ENCODE results near the gene VMP1. TPM values are rescaled to one million over a fixed set of nuclear protein-coding genes. Genes with fewer than 3 reads are reported as not detected.

Gene VMP1
- total and polyA plus RNA-seq, 2 of the 4 experiments (the other 2 are of a cell fraction), result 89.8 to 197 TPM

GRCh38 chr17:59825533-59826322 lies 118.3 kb downstream of the VMP1 start:
- Histone ChIP-seq H3K9me1 (ENCODE audit: insufficient read depth, low read length) (peaks cover 4% of the 10 kb centered on the region), H3K14ac (replicated peaks; ENCODE audit: low read depth, low read length) (peak overlapping the region; percentile 54), H2BK120ac (ENCODE audit: low read depth, low read length) (peak overlapping the region; percentile 87), H3K56ac (ENCODE audit: extremely low read depth, insufficient read depth, low read length) (peak overlapping the region; percentile 67; the same call in 1 of the 2 replicates), H3K9ac (ENCODE audit: low read depth, low read length) (peak overlapping the region; percentile 19; the same call in 1 of the 2 replicates), H3K4me2 (ENCODE audit: low read depth, low read length) (peak overlapping the region; percentile 23; the same call in 1 of the 2 replicates), H3K4me3 (ENCODE audit: insufficient read depth, low read depth, low read length) (no peak overlapping the region), H3K36me3 (ENCODE audit: control insufficient read depth, insufficient read depth, low read length) (no peaks in the 10 kb centered on the region), H4K20me1 (ENCODE audit: insufficient read depth, low read length) (no peaks in the 10 kb centered on the region), H3K4me1 (ENCODE audit: control insufficient read depth, insufficient read depth, low read length) (peaks cover 21% of the 10 kb centered on the region), H3K4ac (ENCODE audit: low read depth, low read length) (peak overlapping the region; percentile 73), H2AK9ac (replicated peaks; ENCODE audit: low read depth, low read length, poor library complexity) (no peak overlapping the region), H3K79me1 (ENCODE audit: low read depth in 1 of 2, low read length in 2 of 2) (peaks cover 15 to 40% of the 10 kb centered on the region in 2 experiments), H3K18ac (ENCODE audit: low read depth, low read length) (peak overlapping the region; percentile 19), H2BK15ac (ENCODE audit: low read depth, low read length) (peak overlapping the region; percentile 31; the same call in 2 of the 3 replicates), H2AFZ (replicated peaks; ENCODE audit: low read length, poor library complexity) (peak overlapping the region; percentile 53), H4K5ac (ENCODE audit: low read depth, low read length) (peak overlapping the region; percentile 67), H3K9me3 (ENCODE audit: control insufficient read depth, insufficient read depth, low read length) (no peaks in the 10 kb centered on the region), H2BK5ac (ENCODE audit: low read depth, low read length, poor library complexity, severe bottlenecking) (peak overlapping the region; percentile 90), H3K23ac (ENCODE audit: low read depth, low read length) (peak overlapping the region; percentile 78), H4K8ac (ENCODE audit: low read depth in 2 of 2, low read length in 2 of 2) (peak overlapping the region; percentile 12 to 86), H3K27me3 (ENCODE audit: control insufficient read depth, insufficient read depth, low read length) (no peaks in the 10 kb centered on the region), H2BK20ac (ENCODE audit: low read depth, low read length) (peak overlapping the region; percentile 88), H3K27ac (ENCODE audit: insufficient read depth, low read length) (peak overlapping the region; percentile 56), H2AK5ac (ENCODE audit: low read depth, low read length) (peak overlapping the region; percentile 71), H4K91ac (ENCODE audit: insufficient read depth, low read depth, low read length) (peak overlapping the region; percentile 74)
- no TSS peak for BruUV-seq (replicated peaks)
- WGBS, 2 experiments (ENCODE audit: extremely low coverage in 2 of 2, insufficient read length in 1 of 2), result no CpG with 5 or more reads among the region's 5 CpGs
- in situ Hi-C loops (cut with MboI; ENCODE audit: low sequenced_read_pairs), result no loop called here
- ChIA-PET CTCF (interaction anchor here (1.1 kb wide), 1 partner anchor 22 kb away, joined by 4 read pairs; no protein-coding TSS in a partner anchor), POLR2A (ENCODE audit: unreplicated experiment) (interaction anchor here (1.4 kb wide), 1 partner anchor 12 kb away, joined by 34 read pairs; no protein-coding TSS in a partner anchor)
- intact Hi-C loops (cut with micrococcal nuclease), result no loop called here
- dilution Hi-C loops (cut with HindIII; ENCODE audit: low sequenced_read_pairs, unreplicated experiment), result no loop called here
- TF ChIP-seq CTCF (conservative IDR thresholded peaks at IDR 0.05; ENCODE audit: low read depth, low read length) (no peak), CEBPB (IDR thresholded peaks at IDR 0.05; ENCODE audit: low read depth, low read length) (peak; percentile 29; the same call in 1 of the 2 replicates), MXI1 (IDR thresholded peaks at IDR 0.05; ENCODE audit: borderline replicate concordance, low read depth, low read length) (no peak), MAFK (IDR thresholded peaks at IDR 0.05; ENCODE audit: low read depth, low read length) (no peak), NFE2L2 (IDR thresholded peaks at IDR 0.05; ENCODE audit: low read depth, low read length) (no peak), RCOR1 (IDR thresholded peaks at IDR 0.05; ENCODE audit: insufficient replicate concordance, low read length) (no peak), CHD1 (IDR thresholded peaks at IDR 0.05; ENCODE audit: low read depth, low read length) (no peak)
- peak; percentile 90 for DNase-seq
- ATAC-seq (ENCODE audit: low read depth), result peak; percentile 65

Data from IMR-90 (cell line).